ACHN (cell line): ENCODE measurements around the gene SIRT5.

Experiments used
- DNase-seq: peaks from one replicate; pipeline ENCODE4 v3.0.0-alpha.2; 2015
- in situ Hi-C: cut with HindIII; loops from 2 replicates; pipeline ENCODE4 v1.10.0; 2017; ENCODE audit warnings: low sequenced_read_pairs, low pct_ligation_motif_present, low pct_unique_long_range_greater_than_20kb

The SIRT5 gene

DNA sequence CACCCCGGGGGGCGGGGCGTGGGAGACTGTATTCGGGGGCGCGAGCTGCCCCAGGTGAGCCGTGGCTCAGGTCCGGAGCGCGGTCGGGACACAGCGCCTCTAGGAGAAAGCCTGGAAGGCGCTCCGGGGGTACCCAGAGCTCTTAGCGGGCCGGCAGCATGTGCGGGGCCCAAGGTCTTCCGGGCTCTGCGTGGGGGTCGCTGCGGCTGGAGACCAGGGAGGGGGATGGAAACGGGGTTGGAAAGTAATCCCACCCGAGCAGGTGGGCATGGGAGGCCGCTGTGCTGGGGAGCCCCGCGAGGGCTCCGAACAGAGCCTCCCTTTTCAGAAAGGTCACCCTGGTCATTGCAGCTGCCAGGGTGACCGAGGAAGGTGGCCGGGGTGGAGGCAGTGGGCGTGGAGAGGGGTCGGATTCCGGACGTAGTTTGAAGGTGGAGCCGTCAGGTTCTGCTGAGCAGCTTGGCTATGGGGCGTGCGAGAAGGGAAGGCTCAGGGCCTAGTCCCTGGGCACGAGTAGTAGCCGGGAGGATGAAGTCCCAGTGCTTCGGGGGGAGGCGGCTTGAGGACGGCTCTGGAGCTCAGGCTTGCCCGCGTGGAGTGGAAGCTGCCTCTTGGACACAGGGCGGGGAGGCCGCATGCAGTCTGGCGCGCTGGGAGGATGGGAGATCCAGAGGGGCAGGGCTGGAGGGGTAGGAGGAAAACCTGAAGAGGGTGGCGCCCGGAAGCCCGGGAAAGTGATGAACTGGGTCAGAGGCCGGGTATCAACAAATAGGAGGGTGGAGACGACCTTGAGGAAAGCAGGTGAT lies at the start of gene SIRT5:
Gene SIRT5 (plus strand): TSS at position 31 of the 806 bp plus-strand sequence. CDS start 9,510 bp downstream, outside the sequence.
- in situ Hi-C loops = no loop called here
- DNase-seq = peak; percentile 84

- in situ Hi-C loops = no loop called here
- DNase-seq = no peak
These were observed 49.4 kb upstream of the SIRT5 start for GRCh38 chr6:13524801-13525508.

DNA sequence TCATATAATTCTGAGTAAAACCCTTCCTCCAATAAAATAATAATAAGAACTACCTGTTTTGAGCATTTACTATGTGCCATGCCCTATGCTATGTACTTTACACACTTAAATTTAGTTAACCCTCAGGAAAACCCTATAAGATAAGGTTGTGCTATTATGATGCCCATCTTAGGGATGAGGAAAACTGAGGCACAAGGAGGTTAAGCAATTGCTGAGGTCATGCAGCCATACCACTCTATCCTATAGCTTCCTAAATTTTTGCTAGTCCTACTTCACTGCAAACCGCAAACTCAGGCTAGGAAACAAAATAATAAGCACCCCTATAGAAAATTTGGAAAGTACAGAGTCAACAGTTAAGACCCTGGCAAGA lies 48.1 kb upstream of the SIRT5 start:
- in situ Hi-C loops = no loop called here
- no peak for DNase-seq

GRCh38 chr6:13526727-13527670 lies 47.4 kb upstream of the SIRT5 start:
- in situ Hi-C loops = no loop called here
- no peak for DNase-seq

- no peak for DNase-seq
- in situ Hi-C loops = no loop called here
These were observed 46.7 kb upstream of the SIRT5 start for GRCh38 chr6:13527671-13528056.

GRCh38 chr6:13528232-13528631 lies 46.2 kb upstream of the SIRT5 start:
- in situ Hi-C loops = no loop called here
- DNase-seq = no peak

DNA sequence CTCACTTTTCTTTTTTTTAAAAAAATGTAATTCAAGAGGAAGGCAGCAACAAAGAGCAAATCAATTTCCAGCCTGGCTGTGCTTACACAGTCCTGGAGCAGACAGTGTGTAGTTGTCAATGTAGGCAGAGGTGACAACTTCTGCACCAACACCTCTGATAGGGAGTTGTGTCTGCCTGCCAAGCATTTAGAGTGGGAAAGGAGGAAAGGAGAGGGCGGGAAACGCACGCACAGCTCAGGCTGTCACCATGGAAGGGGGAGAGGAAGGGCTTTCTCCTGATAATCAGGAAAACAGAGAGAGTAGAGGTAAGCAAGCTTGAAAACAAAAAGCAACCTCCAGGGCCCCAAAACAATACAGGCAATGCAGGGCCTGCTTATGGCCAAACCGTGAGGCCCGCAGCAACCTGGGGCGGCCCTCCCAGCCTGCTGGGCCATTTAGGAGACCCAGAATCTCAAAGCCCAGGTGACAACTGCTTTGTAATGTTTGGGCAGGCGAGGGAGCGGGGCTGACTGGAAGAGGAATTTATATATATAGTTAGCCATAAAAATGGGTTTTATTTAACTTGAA lies 45.5 kb upstream of the SIRT5 start:
- no peak for DNase-seq
- in situ Hi-C loops = no loop called here

- DNase-seq = no peak
- in situ Hi-C loops = no loop called here
These were observed 42.4 kb upstream of the SIRT5 start for GRCh38 chr6:13531956-13532355.

- no peak for DNase-seq
- in situ Hi-C loops = no loop called here
These were observed 39.9 kb upstream of the SIRT5 start for GRCh38 chr6:13534536-13534935.

- no peak for DNase-seq
- in situ Hi-C loops = no loop called here
These were observed 39.1 kb upstream of the SIRT5 start for GRCh38 chr6:13535306-13535705.

DNA sequence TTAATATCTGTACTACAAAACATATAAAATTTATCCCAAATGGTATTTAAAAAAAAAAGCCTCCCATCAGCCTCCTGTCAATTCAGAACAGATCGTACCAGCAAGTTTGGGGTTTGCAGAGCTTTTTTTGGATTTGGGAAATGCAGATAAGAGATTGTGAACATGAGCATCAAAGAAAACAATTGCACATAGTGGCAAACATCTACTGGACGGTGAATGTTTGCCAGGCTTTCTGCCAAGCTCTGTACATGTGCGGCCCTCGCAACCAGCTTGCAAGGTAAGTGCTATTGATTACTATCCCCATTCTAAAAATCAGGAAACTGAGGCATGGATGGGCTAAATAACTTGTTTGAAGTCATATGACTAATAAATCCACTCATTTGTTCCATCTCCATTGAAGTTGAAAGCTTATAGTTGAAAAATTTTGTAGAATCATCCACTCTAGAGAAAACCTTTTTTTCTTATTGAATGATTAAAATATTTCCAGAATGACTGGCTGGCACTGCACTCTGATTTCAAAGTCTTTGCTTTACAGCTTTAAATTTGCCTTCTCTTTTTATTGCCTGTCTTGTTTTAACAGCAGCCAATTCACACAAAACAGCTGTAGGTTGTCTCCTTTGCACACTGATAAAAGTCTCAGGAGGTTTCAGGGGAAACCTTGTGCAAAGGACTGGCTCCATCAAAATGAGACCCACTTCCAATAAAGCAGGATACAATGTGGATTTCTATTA lies 37.4 kb upstream of the SIRT5 start:
- in situ Hi-C loops = no loop called here
- no peak for DNase-seq

GRCh38 chr6:13537527-13537897 lies 36.9 kb upstream of the SIRT5 start:
- no peak for DNase-seq
- in situ Hi-C loops = no loop called here

- in situ Hi-C loops = no loop called here
- peak; percentile 48 for DNase-seq
These were observed 36.3 kb upstream of the SIRT5 start for GRCh38 chr6:13538084-13538483.

DNA sequence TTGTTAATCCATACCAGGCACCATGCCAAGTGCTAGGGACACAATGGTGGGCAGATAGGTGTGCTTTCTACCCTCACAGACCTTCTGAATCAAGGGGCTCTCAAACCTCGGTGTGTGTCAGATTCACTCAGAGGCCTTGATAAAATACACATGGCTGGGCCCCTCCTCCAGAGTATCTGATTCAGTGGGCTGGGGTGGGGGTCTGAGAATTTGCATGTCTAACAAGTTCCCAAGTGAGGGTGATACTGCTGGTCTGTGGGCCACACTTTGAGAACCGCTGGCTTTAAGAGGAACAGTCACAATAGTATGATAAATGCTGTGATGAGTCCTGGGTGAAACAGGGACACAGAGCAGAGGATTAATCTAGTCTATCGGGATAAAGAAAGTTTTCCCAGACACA lies 35.8 kb upstream of the SIRT5 start:
- in situ Hi-C loops = no loop called here
- DNase-seq = no peak

- no peak for DNase-seq
- in situ Hi-C loops = no loop called here
These were observed 34.8 kb upstream of the SIRT5 start for GRCh38 chr6:13539572-13539971.

DNA sequence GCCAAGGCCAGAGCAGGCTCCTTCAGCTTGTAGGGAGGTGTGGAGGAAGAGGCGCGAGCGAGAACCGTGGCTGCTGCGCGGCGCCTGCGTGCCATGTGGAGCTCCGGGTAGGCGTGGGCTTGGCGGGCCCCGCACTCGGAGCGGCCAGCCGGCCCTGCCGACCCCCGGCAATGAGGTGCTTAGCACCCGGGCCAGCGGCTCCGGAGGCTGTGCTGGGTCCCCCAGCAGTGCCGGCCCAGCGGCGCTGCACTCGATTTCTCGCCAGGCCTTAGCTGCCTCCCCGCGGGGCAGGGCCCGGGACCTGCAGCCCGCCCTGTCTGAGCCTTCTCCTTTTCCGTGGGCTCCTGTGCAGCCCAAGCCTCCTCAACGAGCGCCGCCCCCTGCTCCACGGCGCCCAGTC lies 32.9 kb upstream of the SIRT5 start:
- in situ Hi-C loops = no loop called here
- DNase-seq = no peak

DNA sequence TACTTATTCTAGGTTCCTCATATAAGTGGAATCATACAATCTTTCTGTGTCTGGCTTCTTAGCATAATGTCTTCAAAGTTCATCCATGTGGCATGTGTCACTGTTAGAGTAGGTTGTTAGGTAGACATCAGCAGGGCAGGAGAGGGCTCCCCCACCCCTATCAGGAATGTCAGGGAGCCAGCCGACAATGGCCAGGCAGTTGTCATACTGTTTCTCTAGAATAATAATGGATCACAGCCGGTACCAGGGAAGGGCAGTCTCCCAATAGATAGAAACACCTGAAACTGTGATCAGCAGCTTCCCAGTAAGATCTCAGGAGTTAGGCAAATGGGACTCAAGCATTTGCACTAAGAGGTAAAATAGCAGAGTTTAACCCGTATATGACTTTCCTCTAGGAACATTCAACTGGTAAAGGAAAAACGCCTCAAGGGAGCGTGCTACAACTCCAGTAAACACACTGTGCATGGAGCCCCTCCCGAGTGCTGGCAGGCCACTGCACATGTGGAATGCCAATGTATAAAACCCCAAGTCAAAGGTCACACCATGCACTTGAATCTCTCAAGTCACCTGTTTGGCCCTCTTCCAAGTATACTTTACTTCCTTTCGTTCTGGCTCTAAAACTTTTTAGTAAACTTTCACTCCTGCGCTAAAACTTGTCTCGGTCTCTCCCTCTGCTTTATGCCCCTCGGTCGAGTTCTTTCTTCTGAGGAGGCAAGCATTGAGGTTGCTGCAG lies 29.8 kb upstream of the SIRT5 start:
- in situ Hi-C loops = no loop called here
- DNase-seq = no peak

DNA sequence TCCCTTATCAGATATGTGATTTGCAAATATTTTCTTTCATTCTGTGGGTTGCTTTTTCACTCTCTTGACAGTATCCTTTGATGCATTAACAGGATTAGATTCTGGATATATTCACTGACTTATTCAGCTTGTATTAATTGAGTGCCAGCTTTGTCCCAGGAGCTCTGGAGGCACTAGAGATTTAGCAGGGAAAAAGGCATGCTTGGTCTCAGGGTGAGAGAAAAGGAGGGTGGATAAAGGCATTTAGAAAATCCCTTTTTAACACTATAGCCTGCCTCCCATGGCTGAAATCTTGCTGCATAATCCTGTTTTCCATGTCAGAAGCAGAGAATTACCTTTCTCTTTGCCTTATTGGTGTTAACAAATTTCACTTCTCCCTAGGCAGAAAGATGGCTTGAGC lies 28.5 kb upstream of the SIRT5 start:
- in situ Hi-C loops = no loop called here
- no peak for DNase-seq
